ENCODE data around the gene IRF8.
"Not testable (repeated sequence)": the region's sequence is repeated elsewhere in the genome, so short reads cannot be mapped to it uniquely, and the experiment has no call there.

IRF8 gene

DNA sequence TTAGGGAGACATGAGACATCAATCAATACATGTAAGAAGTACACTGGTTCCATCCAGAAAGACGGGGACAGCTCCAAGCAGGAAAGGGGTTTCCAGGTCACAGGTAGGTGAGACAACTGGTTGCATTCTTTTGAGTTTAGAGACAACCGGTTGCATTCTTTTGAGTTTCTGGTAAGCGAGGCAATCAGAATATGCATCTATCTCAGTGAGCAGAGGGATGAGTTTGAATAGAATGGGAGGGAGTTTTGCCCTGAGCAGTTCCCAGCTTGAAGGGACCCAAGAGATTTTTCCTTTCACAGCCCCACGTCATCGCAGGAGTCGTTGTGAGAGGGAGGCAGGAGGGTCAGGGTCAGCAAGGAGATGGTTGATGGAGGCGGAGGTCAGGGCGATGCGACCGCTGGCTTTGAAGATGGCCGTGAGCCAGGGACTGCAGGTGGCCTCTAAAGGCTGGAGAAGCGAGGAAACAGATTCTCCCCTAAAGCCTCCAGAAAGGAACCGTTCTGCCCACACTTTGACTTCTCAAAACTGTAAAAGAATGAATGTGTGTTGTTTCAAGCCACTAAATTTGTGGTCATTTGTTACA is 36.5 kb downstream of the IRF8 start:
- no peak for DNase-seq (ENCODE audit: low read depth)

DNA sequence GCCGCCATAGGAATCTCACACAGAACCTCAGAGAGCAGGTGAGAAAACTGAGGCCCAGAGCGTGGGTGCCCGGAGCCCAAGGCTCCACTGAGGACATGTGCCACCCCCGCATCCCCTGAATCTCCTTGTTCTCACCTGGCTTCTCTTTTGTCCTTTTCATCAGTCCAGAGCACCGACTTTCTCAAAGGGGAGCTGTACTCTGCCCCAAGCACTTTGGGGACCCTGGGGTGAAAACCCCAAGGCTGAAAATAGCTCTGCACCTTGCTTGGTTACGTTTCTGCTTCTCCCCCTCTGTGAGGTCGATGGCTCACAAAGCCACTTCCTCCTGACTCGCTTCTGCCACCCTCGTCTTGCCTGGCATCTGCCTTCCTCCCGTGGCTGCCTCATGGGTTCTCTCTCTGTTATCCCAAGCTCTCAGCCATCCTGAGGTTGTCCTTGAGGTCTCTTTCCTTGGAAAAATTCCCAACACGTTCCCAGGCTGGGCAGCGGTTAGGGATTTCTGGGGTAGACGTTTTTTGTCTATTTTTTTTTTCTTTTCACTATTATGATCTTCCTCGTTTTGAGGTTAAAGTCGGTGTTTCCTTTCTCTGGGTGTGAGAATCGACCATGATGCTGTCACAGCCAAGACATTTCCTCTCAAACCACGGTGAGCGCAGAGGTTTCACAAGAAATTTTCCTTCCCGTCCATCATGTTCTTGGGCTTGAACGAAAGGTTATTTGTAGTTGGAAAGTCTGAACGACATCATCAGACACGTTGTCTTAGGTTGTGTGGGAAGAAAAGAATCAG is 37.2 kb downstream of the IRF8 start:
- DNase-seq (ENCODE audit: low read depth), result peak; percentile 73

- DNase-seq (ENCODE audit: low read depth), result no peak
These were observed 37.9 kb downstream of the IRF8 start for GRCh38 chr16:85936816-85937215.

DNA sequence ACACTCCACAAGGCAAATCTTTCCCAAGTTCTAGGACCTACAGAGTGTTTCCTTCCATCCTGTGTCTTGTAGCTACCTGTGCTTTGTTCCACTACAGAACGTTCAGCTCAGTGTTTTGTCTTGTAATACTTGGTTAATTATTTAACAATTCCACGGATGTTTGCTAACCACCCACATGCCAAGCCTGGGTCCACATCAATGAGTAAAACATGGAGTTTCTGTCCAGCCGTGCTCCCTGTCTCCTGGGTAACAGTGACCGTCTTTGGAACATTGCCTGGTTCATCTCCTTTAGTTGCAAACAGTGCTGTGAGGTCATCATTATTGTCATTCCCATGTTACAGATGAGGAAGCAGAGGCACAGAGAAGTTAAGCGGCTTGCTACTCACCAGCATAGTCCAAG is 41.3 kb downstream of the IRF8 start:
- no peak for DNase-seq (ENCODE audit: low read depth)

GRCh38 chr16:85941863-85942644 is 43.1 kb downstream of the IRF8 start:
- no peak for DNase-seq (ENCODE audit: low read depth)

GRCh38 chr16:85942659-85943058 is 43.7 kb downstream of the IRF8 start:
- not testable (repeated sequence) for DNase-seq (ENCODE audit: low read depth)

- no peak for DNase-seq (ENCODE audit: low read depth)
These were observed 44.7 kb downstream of the IRF8 start for GRCh38 chr16:85943711-85944110.

DNA sequence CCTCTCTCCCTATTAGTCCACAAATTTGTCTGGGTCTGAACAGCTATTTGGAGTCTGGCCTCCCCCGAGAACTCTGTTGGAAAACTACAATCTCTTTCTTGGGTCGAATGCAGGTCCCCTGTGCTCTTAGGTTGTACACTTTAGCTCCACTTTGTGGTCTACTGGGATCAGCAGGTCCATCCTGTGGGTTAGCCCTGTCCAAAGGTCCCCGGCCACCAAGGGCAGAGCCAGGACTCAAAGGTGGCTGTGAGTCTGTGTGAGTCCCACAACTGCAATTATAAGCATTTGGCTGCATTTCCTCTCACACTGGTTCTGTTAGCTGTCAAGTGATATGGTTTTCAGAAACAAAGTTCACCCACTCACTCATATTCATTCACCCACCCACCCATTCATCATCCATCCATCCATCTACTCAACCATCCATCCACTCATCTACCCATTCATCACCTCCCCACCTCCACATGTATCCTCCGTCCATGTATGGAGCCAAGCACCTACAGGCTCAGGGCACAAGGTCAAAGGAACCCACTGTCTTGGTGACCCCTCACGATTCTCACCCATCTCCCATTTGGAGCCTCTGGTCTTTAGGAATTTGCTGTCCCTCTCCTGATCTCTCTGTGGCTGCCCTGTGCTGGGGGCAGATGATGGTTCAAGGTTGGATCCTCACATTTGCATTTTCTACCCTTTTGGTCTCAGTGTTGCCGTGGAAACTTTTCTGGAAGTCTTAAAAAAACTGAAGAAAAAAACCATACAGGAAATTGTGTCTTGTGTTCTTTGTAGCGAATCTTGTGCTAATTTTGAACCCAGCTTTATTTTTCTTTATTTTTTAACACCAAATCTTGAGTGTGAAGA is 45.8 kb downstream of the IRF8 start:
- no peak for DNase-seq (ENCODE audit: low read depth)

DNA sequence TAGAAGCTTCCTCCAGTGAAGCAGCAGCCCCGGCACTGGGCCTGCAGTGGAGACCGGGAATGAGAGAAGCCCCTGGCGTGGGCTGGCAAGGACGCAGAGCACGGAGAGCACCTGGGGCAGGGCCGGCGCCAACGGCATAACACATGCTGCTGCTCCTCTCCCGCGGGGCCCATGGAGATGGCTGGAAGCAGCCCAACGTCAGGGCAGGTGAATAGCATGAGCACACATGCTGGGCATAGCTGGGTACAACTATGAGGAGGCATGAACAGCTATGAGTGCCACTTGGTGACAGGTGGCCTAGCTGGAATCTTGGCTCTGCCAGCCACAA is 46.4 kb downstream of the IRF8 start:
- DNase-seq (ENCODE audit: low read depth), result no peak

DNA sequence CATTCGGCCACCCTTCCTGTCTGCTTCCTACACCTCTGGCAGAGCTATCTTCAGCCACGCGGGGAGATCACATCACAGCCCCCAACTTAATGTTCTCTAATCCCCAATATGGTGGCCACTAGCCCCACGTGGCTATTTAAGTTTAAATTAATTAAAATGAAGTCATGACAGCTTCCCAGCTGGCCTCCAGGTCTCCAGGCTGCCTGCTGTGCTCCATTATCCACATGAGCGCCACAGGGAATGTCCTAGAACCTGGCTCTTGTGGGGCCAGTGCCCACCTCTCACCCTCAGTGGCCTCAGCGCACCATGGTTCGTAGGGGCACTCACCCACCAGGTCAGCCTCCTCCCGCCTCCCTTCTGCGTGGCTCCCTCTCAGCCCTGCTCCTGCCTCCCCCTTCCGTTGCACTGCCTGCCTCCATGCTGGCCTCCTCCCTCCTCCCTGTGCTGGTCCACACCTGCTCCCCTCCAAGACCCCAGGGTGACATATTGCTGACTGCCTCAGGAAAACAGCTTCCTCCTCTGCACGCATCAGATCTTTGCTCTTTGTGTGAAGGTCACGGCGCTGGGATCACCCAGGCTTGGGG is 47.7 kb downstream of the IRF8 start:
- DNase-seq (ENCODE audit: low read depth), result no peak

- peak; percentile 40 for DNase-seq (ENCODE audit: low read depth)
These were observed 48.5 kb downstream of the IRF8 start for GRCh38 chr16:85947230-85948137.

- DNase-seq (ENCODE audit: low read depth), result no peak
These were observed 49.2 kb downstream of the IRF8 start for GRCh38 chr16:85948138-85948509.

GRCh38 chr16:85948616-85949265 is 49.8 kb downstream of the IRF8 start:
- DNase-seq (ENCODE audit: low read depth), result no peak

DNA sequence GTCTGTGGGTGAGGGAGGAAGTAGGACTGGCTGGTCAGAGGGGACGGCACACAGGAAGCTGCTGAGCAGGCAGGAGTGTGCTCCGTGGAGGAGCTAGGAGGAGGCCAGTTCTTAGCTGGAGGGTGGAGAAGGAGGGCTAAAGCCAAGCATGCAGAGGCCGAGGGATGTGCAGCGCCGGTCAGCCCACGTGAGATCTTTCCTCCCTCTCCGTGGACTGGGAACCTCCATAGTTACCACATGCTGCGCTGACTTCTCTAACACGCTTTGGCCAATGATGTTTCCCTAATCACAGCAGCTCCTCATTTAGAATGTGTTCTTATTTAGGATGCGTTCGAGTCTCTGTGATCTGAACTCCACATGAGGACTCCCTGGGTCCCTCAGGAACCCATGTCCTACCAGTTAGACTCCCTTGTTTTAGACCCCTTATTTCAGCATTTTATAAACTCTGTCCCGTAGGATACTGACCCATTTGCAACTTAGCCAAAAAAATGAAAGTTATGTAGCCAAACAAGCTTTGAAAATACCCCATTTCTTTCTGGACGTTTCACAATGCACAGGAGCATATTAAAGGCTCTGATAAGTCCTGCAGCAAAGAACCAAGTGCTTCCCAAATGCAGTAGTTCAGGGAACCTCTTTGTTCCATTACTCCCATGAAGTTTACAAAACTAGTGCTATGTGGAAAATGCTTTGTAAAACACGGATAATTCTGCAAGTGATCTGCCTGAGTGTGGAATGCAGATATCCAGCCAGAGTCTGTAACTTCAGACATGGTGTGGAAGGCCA is 51.4 kb downstream of the IRF8 start:
- no peak for DNase-seq (ENCODE audit: low read depth)

DNA sequence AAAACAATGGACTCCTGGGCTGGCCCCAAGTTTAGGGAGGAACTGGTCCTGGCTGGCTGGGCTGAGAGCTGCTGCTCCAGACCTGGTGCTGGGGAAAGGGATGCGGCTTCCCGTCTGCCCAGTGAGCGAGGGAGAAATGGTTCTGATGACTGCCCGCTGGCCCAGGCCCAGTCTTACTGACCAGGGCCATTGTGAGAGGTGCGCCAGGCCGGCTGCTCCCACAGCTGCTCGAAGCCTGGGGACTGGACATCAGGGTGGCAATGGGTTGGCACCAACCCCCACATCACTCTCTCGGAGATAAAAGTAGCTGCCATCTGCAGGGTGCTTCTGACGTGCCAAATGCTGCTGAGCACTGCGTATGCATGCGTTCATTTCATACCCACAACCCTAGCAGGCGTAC is 53.2 kb downstream of the IRF8 start:
- DNase-seq (ENCODE audit: low read depth), result no peak

DNA sequence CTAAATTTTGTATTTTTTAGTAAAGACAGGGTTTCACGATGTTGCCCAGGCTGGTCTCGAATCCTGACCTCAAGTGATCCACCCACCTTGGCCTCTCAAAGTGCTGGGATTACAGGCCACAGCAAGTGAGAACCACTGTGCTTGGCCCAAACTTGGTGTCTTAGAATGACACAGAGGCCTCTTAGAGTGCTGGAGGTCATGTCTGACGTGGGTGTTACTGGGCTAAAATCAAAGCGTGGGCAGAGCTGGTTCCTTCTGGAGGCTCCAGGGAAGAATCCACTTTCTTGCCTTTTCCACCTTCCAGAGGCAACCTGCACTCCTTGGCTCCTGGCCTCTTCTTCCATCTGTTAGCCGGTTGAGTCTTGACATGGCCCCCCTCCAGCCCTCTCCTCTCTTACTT is 53.8 kb downstream of the IRF8 start:
- no peak for DNase-seq (ENCODE audit: low read depth)

DNA sequence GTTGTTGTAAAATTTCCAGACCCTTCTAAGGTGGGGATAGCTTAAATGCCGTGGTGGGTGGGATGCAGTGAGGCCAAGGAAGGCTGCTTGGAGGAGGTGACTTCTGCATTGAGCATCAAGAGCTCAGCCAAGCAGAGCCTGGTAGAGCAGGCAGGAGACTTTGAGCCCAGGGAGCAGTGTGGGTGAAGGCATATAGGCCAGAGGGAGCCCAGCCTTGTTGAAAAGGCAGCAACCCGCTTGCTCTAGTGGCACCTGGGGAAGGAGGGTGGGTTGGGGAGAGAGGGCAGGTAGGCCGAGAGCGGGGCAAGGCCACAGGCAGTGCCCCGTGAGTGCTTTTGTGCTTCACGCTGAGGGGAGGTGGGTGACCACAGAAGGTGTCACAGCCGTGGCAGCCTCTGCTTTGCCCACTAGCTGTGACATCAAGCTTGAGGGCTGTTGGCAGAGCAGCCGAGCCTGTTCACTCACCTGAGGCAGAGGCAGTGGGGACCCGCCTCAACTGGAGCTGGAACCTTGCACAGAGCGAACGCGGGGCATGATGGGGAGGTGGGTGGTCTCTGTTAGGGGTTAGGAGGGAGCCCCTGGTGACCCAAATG is 56.1 kb downstream of the IRF8 start:
- no peak for DNase-seq (ENCODE audit: low read depth)

- DNase-seq (ENCODE audit: low read depth), result no peak
These were observed 56.6 kb downstream of the IRF8 start for GRCh38 chr16:85955566-85955965.

DNA sequence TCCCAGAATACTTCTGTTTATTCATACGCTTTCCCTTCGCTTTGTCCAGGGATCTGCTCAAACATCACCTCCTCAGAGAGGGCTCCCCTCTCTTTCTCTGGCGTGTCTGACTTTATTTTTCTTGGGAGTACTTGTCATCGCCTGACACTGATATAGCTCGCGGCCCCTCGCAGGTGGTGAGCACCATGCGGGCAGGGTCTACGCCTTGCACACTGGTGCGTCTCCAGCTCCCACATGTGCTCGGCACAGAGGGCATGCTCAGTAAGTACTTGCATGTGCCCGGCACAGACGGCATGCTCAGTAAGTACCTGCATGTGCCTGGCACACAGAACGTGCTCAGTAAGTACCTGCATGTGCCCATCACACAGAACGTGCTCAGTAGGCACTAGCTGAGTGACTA is 57.5 kb downstream of the IRF8 start:
- DNase-seq (ENCODE audit: low read depth), result no peak

Data from activated T-cell treated with anti-CD3 and anti-CD28 coated beads for 24 hours (primary cell).